CD14-positive monocyte (primary cell): ENCODE results near the gene ATG10. TPM values are rescaled to one million over a fixed set of nuclear protein-coding genes. Genes with fewer than 3 reads are reported as not detected.

Experiments used
- DNase-seq, 3 donors: peaks; one replicate each; pipeline ENCODE4 v3.0.0-alpha.2; 2011 to 2022
- H2AFZ ChIP-seq: 2 replicates; pipeline ENCODE4 v1.6.0; 2012; ENCODE audit warnings: mild to moderate bottlenecking, low read depth, low read length, inconsistent platforms; ENCODE audit not compliant: insufficient read depth, poor library complexity, severe bottlenecking
- H3K27ac ChIP-seq, 2 donors: 1 replicate in 1 of 2; 2 replicates in 1 of 2; pipeline ENCODE4 v1.5.1; 2012 to 2013; ENCODE audit warnings: low read length in 2 of 2, control low read depth in 1 of 2, inconsistent platforms in 1 of 2, low read depth in 1 of 2, mild to moderate bottlenecking in 1 of 2
- H3K27me3 ChIP-seq, 2 donors: one replicate each; pipeline versions ENCODE4 v1.6.0 to v1.6.1; 2011 to 2013; ENCODE audit warnings: low read length in 2 of 2; ENCODE audit not compliant: control insufficient read depth in 2 of 2, insufficient read depth in 2 of 2
- H3K36me3 ChIP-seq, 2 donors: replicated peaks in 1 of 2; 1 replicate in 1 of 2; 2 replicates in 1 of 2; pipeline versions ENCODE4 v1.5.1 to v1.6.1; 2012 to 2013; ENCODE audit warnings: low read length in 2 of 2, control low read depth in 1 of 2, inconsistent platforms in 1 of 2, mild to moderate bottlenecking in 1 of 2; ENCODE audit not compliant: insufficient read depth in 2 of 2, control insufficient read depth in 1 of 2
- H3K4me1 ChIP-seq, 2 donors: 1 replicate in 1 of 2; 2 replicates in 1 of 2; pipeline versions ENCODE4 v1.5.1 to v1.6.1; 2012 to 2013; ENCODE audit warnings: low read length in 2 of 2, control low read depth in 1 of 2, inconsistent platforms in 1 of 2, mild to moderate bottlenecking in 1 of 2, moderate library complexity in 1 of 2; ENCODE audit not compliant: insufficient read depth in 2 of 2, control insufficient read depth in 1 of 2
- H3K4me2 ChIP-seq: replicated peaks from 2 replicates; pipeline ENCODE3; 2012; ENCODE audit warnings: low read length, moderate library complexity, mild to moderate bottlenecking; ENCODE audit not compliant: poor library complexity, severe bottlenecking; ENCODE audit errors: extremely low read depth
- H3K4me3 ChIP-seq, 3 experiments: fragments of 200-600 bp in 1 of 3; sonication (generic) in 1 of 3; replicated peaks in 1 of 3; 1 replicate in 2 of 3; 2 replicates in 1 of 3; pipeline ENCODE4 v1.5.1; 2011 to 2013; ENCODE audit warnings: low read length in 3 of 3, mild to moderate bottlenecking in 3 of 3, control low read depth in 2 of 3, low read depth in 2 of 3, inconsistent platforms in 1 of 3, moderate library complexity in 1 of 3
- H3K79me2 ChIP-seq: 2 replicates; pipeline ENCODE4 v1.6.0; 2012; ENCODE audit warnings: mild to moderate bottlenecking, control low read depth, inconsistent platforms, low read length, moderate library complexity; ENCODE audit not compliant: insufficient read depth
- H3K9ac ChIP-seq: 2 replicates; pipeline ENCODE4 v1.6.0; 2017; ENCODE audit warnings: low read length, mild to moderate bottlenecking; ENCODE audit not compliant: insufficient read depth, poor library complexity, severe bottlenecking
- H3K9me3 ChIP-seq, 2 donors: replicated peaks in 1 of 2; 1 replicate in 1 of 2; 2 replicates in 1 of 2; pipeline versions ENCODE4 v1.5.1 to v1.6.1; 2012 to 2013; ENCODE audit warnings: low read length in 2 of 2, control low read depth in 1 of 2; ENCODE audit not compliant: control insufficient read depth in 1 of 2, insufficient read depth in 1 of 2
- H4K20me1 ChIP-seq: 2 replicates; pipeline ENCODE4 v1.6.0; 2012; ENCODE audit warnings: mild to moderate bottlenecking, low read length, control low read depth, moderate library complexity; ENCODE audit not compliant: insufficient read depth
- H3K27ac Mint-ChIP-seq, 7 donors: one replicate each; pipeline ENCODE4 v1.8.0; 2020; ENCODE audit warnings: mild to moderate bottlenecking in 7 of 7, mixed read lengths in 7 of 7, moderate library complexity in 6 of 7, inconsistent platforms in 2 of 7
- H3K27me3 Mint-ChIP-seq, 3 donors: one replicate each; pipeline ENCODE4 v1.8.0; 2021 to 2022; ENCODE audit warnings: low read depth in 3 of 3, mild to moderate bottlenecking in 3 of 3, mixed read lengths in 3 of 3, moderate library complexity in 3 of 3, inconsistent platforms in 1 of 3
- H3K36me3 Mint-ChIP-seq, 2 donors: one replicate each; pipeline ENCODE4 v1.8.0; 2020; ENCODE audit warnings: mixed read lengths in 2 of 2, inconsistent platforms in 1 of 2, mild to moderate bottlenecking in 1 of 2
- H3K4me1 Mint-ChIP-seq: one replicate; pipeline ENCODE4 v1.8.0; 2020; ENCODE audit warnings: mild to moderate bottlenecking, mixed read lengths
- H3K4me3 Mint-ChIP-seq, 2 donors: one replicate each; pipeline ENCODE4 v1.8.0; 2020; ENCODE audit warnings: mild to moderate bottlenecking in 2 of 2, mixed read lengths in 2 of 2, moderate library complexity in 1 of 2
- H3K9me3 Mint-ChIP-seq, 7 donors: one replicate each; pipeline ENCODE4 v1.8.0; 2020 to 2022; ENCODE audit warnings: mixed read lengths in 7 of 7, mild to moderate bottlenecking in 6 of 7, moderate library complexity in 6 of 7, inconsistent platforms in 2 of 7
- CTCF ChIP-seq: fragments of 200-600 bp; IDR thresholded peaks from one replicate; pipeline ENCODE4 v1.8.0; 2022; ENCODE audit warnings: antibody characterized with exemption, mild to moderate bottlenecking
- WGBS: methylation state at CpG from one replicate; pipeline ENCODE4 v1.1.5; 2013; ENCODE audit warnings: missing lambda C conversion rate; ENCODE audit not compliant: insufficient coverage; 5-methylcytosine and 5-hydroxymethylcytosine counted together
- intact Hi-C, 2 donors: fragments of 100-400 bp; cut with micrococcal nuclease; formaldehyde crosslinking; loops; one replicate each; pipeline versions ENCODE4 v1.15.0 to v1.15.1; 2023
- polyA plus RNA-seq, 3 donors: library from polyadenylated mRNA; depleted of rRNA in 1 of 3; unstranded in 2 of 3; stranded (reverse) in 1 of 3; fragments of 300-500 nt in 2 of 3; fragments of >200 nt in 1 of 3; fragmentation: Illumina TruSeq in 2 of 3; gene quantifications; 1 replicate in 2 of 3; 2 replicates in 1 of 3; pipeline ENCODE4 v1.2.3, GENCODE V29; 2012 to 2021

The ATG10 gene
- polyA plus RNA-seq, 3 donors, result 2.1 to 7.9 (median 5.6) TPM

GRCh38 chr5:82154776-82155175, 183.0 kb downstream of the ATG10 start:
- DNase-seq, result no peak
- intact Hi-C loops, result no loop called here
- no peaks in the 10 kb centered on the region for H3K9me3 ChIP-seq
- H3K79me2 ChIP-seq, result no peaks in the 10 kb centered on the region
- WGBS, result no CpG with 5 or more reads among the region's 1 CpG
- no peak for TF ChIP-seq CTCF
- no peaks in the 10 kb centered on the region for H3K36me3 Mint-ChIP-seq
- H3K27me3 Mint-ChIP-seq, result no peaks in the 10 kb centered on the region
- no peak overlapping the region for H3K4me3 Mint-ChIP-seq
- H3K36me3 ChIP-seq, result no peaks in the 10 kb centered on the region
- H3K27me3 ChIP-seq, result no peaks in the 10 kb centered on the region
- no peak overlapping the region for H3K9ac ChIP-seq
- no peak overlapping the region for H3K4me3 ChIP-seq
- no peaks in the 10 kb centered on the region for H3K4me1 ChIP-seq
- no peaks in the 10 kb centered on the region for H4K20me1 ChIP-seq
- no peak overlapping the region for H3K27ac Mint-ChIP-seq
- peaks cover 3% of the 10 kb centered on the region for H3K4me1 Mint-ChIP-seq
- no peak overlapping the region for H3K4me2 ChIP-seq
- no peak overlapping the region for H2AFZ ChIP-seq
- no peaks in the 10 kb centered on the region for H3K9me3 Mint-ChIP-seq
- H3K27ac ChIP-seq, result no peak overlapping the region

GRCh38 chr5:82155305-82155704, 183.5 kb downstream of the ATG10 start:
- no peaks in the 10 kb centered on the region for H3K36me3 Mint-ChIP-seq
- no peaks in the 10 kb centered on the region for H3K36me3 ChIP-seq
- no peaks in the 10 kb centered on the region for H4K20me1 ChIP-seq
- no peak overlapping the region for H3K27ac Mint-ChIP-seq
- no peak overlapping the region for H3K4me3 ChIP-seq
- intact Hi-C loops, result no loop called here
- H2AFZ ChIP-seq, result no peak overlapping the region
- H3K4me3 Mint-ChIP-seq, result no peak overlapping the region
- DNase-seq, result no peak
- H3K4me2 ChIP-seq, result no peak overlapping the region
- no peak overlapping the region for H3K9ac ChIP-seq
- peaks cover 3% of the 10 kb centered on the region for H3K4me1 Mint-ChIP-seq
- H3K79me2 ChIP-seq, result no peaks in the 10 kb centered on the region
- H3K4me1 ChIP-seq, result no peaks in the 10 kb centered on the region
- H3K27me3 Mint-ChIP-seq, result no peaks in the 10 kb centered on the region
- H3K27ac ChIP-seq, result no peak overlapping the region
- H3K9me3 ChIP-seq, result no peaks in the 10 kb centered on the region
- WGBS, result no CpG with 5 or more reads among the region's 1 CpG
- no peaks in the 10 kb centered on the region for H3K27me3 ChIP-seq
- H3K9me3 Mint-ChIP-seq, result no peaks in the 10 kb centered on the region
- no peak for TF ChIP-seq CTCF
